ENCODE data around the gene RPS17.

Gene RPS17
- total RNA-seq: 62.1 to 69.1 (median 68.1) reads per million in 4 donors

DNA sequence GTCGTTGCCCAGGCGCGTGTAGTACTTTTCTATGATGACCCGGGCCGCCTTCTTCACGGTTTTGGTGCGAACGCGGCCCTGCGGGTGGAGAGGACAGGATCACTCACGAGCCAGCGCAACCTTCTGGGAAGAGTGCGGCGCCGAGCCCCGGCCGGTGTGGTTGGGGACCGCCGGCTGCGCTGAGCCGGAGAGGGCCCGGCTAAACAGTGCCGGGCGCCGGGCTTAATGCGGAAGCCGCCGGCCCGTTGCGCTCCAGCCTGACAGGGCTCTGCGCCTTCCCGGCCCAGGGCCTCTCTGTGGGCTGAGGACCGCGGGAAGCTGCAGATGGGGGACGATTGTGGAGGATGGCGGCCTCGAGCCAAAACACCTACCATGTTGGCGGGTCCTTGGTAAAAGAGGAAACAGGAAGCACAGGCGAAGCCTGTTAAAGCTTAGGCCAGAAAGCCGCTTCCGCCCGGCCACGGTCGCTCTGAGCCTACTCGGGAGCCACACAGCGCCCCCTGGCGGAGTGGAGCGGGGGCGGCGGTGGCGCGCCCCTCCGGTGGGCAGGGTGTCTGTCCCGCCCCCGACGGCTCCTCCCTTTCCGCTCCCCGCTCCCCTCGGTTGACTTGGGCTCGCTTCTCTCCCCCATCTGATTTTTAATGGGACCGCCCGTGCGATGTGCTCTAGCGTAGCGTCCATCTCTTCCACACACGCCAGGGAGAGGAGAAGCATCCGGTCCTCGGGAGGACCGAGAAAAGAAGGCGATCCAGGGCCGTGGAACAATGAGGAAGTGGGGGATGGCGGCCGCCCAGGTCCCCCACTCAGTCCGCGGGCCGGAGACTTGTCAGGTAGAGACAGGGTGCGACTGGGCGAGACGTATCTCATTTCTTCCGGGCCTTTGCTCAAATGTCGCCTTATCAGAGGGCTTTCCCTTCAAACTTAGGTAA lies at the start of gene RPS17:
Gene RPS17, minus strand, starts transcription at position 403 of the 929 bp plus-strand sequence. Its CDS starts 29 bp downstream, at position 374.
- peak; percentile 94 to 98 (median 97) for DNase-seq

DNA sequence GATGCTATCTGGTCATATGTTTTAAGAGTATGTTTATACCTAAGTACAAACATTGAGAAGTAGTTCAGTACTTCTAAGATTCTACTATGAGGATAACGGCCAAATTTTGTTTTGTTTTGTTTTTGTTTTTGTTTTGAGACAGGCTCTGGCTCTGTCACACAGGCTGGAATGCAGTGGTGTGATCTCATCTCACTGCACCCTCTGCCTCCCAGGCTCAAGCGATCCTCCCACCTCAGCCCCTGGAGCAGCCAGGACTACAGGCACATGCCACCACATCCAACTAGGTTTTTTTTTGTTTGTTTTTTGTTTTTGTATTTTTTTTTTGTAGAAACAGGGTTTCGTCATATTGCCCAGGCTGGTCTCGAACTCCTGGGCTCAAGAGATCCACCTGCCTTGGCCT lies 47.5 kb upstream of the RPS17 start:
- DNase-seq: no peak

DNA sequence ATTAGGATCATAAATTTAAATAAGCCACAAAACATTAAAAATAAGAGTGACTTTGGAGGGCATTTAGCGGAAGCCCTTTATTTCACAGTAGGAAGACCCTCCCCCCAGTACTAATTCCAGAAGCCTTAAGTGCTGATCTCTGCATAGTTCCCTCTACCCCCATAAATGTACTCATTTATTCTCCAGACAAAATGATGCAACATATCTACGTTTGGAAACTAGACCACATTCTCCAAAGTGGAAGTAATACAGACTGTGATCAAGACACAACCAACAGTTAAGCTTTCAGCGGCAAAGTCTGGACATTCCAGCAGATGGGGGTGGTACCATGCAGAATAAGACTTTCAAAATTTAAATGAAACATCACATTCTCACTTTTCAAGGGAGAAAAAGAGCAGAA lies 44.8 kb upstream of the RPS17 start:
- no peak for DNase-seq

DNA sequence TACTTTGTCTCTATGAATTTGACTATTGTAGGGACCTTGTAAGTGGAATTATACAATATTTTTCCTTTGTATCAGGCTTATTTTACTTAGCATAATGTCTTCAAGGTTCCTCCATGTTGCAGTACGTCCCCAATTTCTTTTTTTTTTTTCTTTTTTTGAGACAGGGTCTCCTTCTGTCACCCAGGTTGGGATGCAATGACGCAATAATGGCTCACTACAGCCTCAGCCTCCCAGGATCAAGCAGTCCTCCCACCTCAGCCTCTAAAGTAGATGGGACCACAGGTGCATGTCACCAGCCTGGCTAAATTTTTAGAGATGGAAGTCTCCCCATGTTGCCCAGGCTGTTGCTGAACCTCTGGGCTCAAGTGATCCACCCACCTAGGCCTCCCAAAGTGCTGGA lies 40.5 kb upstream of the RPS17 start:
- no peak for DNase-seq

DNA sequence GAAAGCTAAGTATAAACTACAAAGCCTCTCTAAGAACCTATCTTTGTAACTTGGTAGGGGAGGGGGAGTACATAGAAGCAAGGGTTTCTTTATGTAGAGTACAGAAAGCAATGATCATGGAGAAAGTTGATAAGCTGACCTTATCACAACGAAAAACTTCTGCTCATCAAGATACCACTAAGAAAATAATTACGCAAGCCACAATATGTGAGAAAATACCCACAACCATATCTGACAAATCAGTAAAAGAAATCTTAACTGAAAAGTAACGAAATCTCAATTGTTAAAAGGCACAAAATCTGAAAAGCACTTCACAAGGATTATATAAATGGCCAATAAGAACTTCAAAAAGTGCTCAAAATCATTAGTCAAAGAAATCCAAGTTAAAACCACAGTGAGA lies 35.1 kb upstream of the RPS17 start:
- DNase-seq: no peak

DNA sequence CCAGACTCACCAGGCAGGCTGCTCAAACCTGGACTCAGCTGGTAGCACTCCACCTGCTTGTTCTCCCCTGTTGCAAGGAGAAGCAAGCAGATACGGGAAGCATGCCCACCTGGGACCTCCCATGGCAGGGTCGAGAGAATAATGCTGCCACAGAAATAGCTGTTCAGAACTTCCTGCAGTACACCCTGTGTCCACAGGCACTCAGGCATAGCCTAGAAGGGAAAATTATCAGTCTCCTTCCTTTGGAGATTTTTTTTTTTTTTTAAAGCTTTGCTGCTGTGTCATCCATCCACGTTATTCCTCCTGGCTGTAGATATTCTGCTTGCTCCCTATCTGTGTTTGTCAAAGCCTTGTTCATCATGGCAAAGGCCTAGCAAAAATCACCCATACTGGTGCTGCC lies 32.7 kb upstream of the RPS17 start:
- no peak for DNase-seq

DNA sequence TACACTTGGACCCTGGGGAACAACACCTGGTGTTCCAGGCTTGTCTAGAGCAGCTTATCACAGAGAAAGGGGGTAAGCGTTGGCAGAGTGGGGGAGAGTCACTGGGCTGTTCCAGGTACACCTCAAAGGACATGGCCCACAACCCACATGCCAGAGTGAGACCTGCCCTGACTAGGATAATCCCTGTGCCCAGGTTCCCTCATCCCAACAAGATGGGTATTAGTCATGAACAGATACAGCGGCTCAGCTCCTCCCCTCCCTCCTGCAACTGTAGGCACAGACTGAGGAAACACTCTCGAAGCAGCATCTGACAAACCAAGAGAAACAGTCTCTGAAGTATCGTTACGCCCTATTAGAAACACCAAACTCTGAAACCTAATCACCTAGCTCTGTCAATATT lies 32.1 kb upstream of the RPS17 start:
- no peak for DNase-seq

DNA sequence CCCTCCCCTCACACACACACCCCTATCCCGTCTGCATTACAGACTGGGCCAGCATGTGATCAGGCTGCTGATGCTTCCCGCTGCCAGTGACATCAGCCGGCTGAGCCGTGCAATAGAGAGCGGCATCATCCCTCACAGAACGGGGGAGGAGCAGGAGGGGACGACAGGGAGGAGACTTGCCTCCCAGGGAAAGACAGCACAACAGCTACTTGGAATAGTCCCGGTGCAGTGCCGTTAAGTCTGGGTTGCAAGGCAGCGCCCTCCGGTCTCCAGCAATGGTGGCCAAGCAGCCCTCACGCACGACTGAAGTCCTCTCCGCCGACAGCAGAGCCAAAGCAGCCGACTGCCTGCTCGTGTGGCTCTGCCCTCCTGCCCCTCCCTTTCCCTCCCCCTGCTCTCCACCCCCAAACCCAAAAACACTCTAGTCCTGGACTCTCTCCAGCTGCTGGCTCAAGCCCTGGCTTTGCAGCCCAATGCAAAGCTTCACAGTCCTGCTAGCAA lies 31.5 kb upstream of the RPS17 start:
- no peak for DNase-seq

DNA sequence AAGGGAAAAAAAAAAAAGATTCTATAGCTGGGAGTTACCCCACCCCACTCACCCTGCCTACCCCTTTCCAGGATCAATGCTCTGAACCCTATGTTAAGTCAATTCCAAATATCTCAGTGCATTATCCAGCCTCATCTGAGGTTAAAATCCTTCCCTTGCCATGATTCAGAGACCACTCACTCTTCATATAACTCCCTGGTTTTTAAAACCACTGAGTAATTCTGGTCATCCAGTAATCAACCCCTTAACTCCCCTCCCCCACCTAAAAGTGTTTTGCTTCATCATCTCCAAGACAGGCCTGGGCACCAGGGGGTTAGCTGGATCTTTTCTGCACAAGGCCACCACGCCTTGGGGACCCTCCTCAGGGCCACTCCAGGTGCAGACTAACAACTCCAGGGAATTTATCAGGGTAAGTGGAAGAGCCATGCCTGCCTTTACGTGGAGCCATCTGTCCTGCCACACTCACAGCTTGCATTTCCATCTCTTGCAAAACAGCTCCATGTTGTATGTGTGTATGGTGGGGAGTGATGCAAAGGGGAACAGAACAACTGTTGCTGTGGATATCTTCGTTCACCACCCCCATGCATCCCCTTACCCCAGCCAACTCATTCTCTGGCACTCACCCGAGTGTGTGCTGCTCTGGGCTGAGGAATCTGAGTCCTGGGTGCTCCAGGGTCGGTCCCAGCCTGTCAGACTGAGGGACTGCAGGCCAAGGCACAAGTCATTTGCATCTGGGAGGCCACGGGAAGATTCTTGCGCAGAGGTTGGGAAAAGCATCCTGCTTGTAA lies 30.7 kb upstream of the RPS17 start:
- no peak for DNase-seq

DNA sequence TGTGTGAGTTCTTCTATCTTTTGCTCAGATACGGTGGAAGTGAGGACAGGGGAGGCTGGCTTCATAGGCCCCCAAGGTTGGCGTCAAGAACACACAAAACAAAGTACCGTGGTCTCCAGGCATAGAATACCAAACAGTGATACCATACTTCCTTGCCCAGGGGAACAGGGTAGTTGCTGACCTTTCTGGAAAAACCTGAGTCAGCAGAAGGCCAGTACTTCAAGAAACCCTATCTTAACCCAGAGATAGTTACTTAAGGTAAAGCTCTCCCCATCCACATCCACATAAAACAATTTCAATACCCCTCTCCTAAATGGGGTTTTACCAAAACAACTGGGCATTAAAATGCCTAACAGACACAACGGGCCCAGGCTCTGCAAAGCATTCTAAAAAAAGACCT lies 29.6 kb upstream of the RPS17 start:
- no peak for DNase-seq

DNA sequence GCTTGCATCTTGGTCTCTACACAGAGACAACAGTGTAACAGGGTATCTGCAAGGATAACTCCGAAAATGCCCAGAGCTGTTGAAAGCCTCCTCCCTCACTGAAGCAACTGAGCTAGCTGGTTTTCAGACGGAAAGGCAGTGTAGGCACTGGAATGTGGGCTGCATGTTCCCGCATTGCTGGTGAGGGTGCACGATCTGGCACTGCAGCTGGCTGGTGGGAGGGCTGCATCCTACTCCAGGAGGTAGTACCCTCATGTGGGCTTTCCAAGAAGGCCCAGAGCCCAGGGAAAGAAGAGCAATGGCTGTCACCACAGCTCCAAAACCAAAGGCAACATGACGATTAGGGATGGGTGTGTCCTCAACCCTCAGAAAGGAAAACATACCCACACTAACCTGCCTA lies 28.7 kb upstream of the RPS17 start:
- no peak for DNase-seq

DNA sequence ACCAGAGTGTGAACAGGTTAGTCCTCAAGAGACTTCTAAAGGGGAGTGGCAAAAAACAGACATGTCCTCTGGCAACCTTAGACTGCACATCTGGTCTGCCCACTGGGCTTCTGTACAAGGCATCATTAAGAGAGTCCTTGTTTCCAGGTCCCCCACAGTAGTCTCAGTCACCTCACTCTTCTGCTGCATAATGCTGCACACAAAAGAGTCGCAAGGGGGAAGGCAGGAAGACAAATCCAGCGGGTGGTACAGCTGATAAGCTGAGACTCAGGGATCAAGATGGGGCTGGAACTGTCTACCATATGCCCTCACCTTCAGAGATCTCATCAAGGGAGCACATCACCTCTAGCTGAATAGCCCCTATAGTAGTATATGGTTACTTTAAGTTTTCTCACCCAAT lies 27.4 kb upstream of the RPS17 start:
- DNase-seq: no peak

DNA sequence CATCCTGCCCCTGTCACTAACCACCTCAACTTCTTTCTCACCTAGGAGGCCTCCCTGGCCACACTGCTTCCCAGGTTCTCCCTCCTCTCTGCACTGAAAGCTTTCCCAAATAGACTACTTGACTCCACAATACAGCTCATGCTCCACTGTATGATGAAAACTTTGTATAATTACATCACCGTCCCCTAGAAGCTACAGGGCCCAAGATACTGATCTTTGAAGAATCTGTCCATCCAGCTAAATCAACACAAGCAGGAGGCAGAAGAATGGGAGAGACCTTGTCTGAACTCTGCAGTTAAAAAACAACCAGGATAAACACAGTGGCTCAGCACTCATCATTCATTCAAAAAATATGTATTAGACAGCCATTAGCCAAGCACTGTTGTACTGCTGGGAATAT lies 26.4 kb upstream of the RPS17 start:
- DNase-seq: no peak

DNA sequence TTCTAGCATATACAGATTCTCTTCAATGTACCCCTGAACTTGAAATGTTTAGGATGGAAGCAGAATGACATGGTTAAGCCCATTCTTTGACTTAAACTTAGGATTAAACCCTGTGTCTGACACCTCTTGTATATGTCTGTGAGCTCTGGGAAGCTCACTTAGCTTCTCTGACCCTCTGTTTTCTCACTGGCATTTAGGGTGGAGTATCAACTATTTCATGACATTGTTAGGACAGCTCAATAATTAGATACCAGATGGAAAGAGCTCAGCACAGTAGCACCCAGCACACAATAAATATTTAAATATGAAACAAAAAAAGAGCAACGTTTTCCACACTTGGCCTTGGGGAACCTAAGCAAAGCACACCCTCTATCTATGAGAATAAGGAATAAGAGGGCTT lies 18.2 kb upstream of the RPS17 start:
- DNase-seq: no peak

DNA sequence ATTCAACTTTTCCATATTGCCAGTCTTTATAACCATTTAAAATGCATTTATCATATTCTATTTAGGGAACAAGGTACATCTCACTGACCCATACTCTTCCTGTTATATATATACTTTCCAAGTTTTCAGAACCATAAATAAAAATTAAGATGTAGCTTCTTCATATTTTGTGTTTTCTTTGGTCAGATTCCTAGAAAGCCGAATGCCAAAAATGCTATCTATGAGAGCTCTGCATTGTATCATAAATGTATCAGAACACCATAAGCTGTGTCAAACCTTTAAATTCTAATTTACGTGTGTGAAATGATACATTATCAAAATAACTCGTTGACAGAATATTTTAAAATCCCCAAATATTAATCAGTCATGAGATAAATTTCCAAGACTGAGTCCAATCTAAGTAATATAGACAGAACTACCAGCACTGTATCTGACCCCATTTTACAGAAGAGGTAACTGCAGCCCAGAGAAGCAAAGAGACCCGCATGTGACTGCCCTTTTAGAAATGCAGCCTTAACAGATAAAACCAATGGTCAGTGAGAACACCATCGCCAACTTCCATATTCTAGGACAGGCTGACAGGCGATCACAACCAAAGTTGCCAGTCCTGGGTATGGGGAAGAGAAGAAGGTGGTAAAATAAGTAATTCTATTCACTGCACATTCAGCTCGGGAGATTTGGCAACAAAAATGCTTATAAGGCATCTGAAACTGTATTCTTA lies 16.2 kb upstream of the RPS17 start:
- no peak for DNase-seq

DNA sequence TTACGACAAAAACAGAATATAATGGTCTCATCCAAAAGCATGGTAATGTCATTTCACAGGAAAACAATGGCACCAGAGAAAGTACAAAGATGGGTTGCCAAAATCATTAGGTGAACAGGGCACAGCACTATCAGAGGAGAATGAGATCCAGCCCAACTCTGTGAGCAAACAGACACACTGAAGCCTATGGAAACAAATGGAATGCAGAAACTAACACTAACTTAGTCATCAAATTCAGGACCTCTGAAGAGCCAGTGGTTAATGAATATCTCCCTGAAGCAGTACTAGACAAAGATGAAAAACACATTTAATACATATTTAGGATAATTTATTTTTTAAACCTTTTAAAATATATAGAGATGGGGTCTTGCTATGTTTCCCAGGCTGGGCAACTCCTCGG lies 14.6 kb upstream of the RPS17 start:
- no peak for DNase-seq

DNA sequence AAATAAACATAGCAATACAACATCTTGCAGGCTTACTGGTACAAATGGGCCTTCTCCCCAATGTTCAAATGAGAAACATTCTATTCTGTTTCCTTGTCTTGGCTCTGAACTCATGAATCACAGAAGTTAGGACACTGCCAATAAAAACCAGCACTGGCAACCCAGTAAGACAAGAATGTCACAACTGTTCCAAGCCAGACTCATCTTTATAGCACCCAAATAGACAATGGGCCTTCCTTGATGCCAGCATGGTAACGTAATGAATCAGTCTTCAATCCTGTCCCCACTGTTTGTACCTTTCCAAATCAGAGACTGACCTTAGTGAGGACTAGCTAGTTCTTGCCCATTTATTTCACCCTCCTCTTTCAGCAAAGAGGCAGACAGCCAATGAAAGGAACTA lies 14.1 kb upstream of the RPS17 start:
- no peak for DNase-seq

DNA sequence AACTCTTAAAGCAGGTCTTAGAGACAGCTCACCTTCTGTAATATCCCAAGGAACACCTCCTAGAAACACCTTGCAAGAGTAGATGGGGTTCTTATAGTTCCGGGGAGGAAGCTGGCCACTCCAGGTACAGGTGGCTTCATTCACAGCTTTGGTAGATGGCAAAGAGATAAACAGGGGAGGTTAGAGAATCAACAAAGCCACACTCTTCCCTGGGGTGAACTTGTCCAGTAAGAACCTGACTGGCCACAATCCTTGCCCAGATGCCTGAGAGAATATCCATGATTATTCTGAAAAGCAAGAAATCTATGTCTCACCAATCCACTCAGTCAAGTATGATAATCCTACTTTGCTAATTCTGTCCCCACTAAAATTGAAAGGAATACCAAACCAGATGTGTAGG lies 13.6 kb upstream of the RPS17 start:
- no peak for DNase-seq

DNA sequence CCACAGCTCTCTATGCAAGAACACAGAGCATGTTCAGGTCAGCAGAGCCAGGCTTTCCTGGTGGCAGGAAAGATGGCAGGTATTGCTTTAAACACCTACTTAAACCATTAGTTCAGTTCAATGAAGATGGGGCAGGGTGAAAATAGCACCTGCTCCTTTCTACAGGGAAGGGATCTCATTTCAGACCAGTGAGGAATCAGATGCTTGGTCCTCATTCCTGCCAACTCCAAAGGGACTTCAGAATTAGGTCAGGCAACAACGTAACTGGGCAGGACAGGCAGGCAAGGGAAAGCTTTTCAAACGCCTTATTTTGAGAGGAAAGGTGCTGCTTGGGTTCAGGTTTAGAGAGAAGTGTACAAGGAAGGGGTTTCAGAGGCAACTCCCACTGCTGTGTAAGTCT lies 12.6 kb upstream of the RPS17 start:
- no peak for DNase-seq

DNA sequence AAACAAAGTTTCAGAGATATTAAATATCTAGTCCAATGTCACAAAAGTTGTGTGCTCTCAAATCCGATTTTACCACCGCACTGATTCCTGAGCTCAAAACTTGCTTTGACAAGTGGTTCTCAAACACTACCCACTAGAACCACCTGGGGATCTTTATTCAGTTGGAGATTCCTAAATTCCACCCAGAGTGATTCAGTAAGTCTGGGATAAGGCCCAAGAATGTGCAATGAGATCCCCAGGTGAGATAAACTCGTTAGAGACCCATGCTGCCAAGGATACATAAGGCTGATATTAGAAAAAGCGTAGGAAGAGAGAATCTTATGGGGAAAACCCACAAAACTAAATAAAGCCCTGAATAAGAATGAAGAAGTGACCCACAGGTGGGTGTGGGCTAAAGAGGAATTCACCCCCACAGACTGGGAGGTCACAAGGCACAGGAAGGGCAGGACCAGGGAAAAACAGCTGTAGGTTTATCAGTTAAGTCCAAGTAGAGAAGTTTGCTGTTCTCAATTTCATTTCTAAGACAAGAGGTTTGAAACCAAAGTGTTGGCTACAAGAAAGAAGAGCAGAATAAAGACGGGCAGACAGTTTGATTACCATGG lies 11.5 kb upstream of the RPS17 start:
- no peak for DNase-seq

DNA sequence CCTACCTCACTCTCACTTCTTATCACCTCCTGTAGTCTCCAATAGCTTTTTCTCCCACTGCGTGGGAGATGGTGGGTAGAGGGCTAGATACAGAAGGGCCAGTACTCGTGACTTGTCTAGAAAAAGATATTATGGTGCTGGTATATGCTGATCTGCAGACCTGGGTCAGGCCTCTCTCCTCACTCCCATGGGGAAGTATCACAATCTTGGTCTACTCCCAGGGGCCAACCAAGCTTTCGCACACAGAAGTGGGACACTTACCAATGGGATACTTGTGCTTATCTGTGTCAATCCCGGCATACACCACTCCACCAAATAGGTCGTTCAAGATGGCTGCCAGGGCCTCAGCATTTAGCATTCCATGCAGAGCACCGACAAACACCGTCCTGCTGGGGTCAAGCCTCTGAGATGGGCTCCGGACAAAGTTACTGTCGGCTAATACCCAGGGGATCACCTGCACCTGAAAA lies 9.0 kb upstream of the RPS17 start:
- no peak for DNase-seq

DNA sequence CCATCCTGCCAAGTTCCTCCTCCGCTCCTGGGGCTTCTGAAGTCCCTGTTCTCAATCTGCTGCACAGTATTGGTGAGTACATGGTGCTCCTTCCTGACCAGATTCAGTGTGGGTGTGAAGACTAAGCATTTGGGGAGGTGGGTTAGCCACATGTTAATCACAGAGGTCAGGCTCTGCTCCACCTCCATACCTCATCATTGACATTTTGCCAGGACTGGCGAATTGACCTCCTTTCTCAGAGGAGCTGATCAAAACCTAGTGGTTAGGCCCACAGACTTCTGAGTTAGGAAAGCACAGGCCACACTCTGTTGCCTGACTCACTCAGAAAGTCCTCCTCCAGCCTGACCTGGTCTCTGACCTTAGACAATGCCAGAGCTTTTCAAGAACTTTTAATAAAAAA lies 8.4 kb upstream of the RPS17 start:
- no peak for DNase-seq

DNA sequence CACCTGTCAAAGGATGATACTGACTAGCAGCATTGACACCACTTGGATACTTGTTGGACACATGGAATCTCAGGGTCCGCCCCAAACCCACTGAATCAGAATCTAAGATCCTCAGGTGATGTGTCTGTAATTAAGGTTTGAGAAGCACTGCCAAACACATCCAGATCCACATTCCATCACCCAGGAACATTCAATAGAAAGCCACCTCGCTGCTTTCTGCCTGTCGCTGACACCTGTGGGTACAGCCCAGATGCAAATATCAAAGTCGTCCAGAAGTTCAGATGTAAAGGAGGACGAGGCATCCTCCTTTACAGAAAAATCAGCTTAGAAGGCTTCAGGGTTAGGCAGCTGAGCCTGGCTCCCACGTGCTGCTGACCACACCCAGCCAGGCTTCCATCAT lies 5.2 kb upstream of the RPS17 start:
- DNase-seq: no peak

Measured in T-helper 1 cell (primary cell).